HepG2 (cell line): ENCODE measurements around the gene STS. TPM values are rescaled to one million over a fixed set of nuclear protein-coding genes. Genes with fewer than 3 reads are reported as not detected.

ENCODE experiments used
- BCL6 ChIP-seq: IDR thresholded peaks from 2 replicates; pipeline ENCODE4 v1.6.1; 2016; ENCODE audit warnings: missing genetic modification reagents, missing compliant biosample characterization
- CEBPG ChIP-seq: IDR thresholded peaks from 2 replicates; pipeline ENCODE4 v1.6.1; 2016
- KLF6 ChIP-seq: IDR thresholded peaks from 2 replicates; pipeline ENCODE4 v1.8.0; 2016; ENCODE audit warnings: missing biosample characterization, missing genetic modification reagents
- MEF2D ChIP-seq: sonication (generic); formaldehyde crosslinking; IDR thresholded peaks from 2 replicates; pipeline ENCODE4 v1.5.1; 2020; ENCODE audit warnings: mild to moderate bottlenecking, missing genetic modification reagents
- ZNF629 ChIP-seq: sonication (generic); formaldehyde crosslinking; conservative IDR thresholded peaks from 2 replicates; pipeline ENCODE4 v1.5.0; 2020; ENCODE audit warnings: missing genetic modification reagents
- ZNF652 ChIP-seq: IDR thresholded peaks from 2 replicates; pipeline ENCODE4 v1.6.1; 2016; ENCODE audit warnings: low read depth, borderline replicate concordance
- ZSCAN21 ChIP-seq: sonication (generic); formaldehyde crosslinking; IDR thresholded peaks from 2 replicates; pipeline ENCODE4 v1.8.0; 2022; ENCODE audit warnings: mild to moderate bottlenecking, missing genetic modification reagents, moderate library complexity, borderline replicate concordance
- polyA plus RNA-seq, 8 experiments: library from polyadenylated mRNA; depleted of rRNA in 3 of 8; stranded (reverse) in 7 of 8; unstranded in 1 of 8; fragments of >200 nt; fragmentation: Illumina TruSeq in 4 of 8; extraction: Trizol in 4 of 8; gene quantifications; 2 replicates each; pipeline versions ENCODE4 v1.2.1 to v1.2.3, GENCODE V29; 2011 to 2016; ENCODE audit warnings: low read depth in 4 of 8, missing spikeins in 1 of 8, mixed read lengths in 1 of 8; ENCODE audit not compliant: insufficient read depth in 1 of 8
- total RNA-seq, 5 experiments: library from RNA; depleted of rRNA; stranded (reverse); fragments of >200 nt; fragmentation: Illumina TruSeq; extraction: Trizol; gene quantifications; 2 replicates each; pipeline ENCODE4 v1.2.3, GENCODE V29; 2016; ENCODE audit warnings: low read depth in 1 of 5
- TF ChIP-seq, protein P1 (sequence below): sonication (generic); formaldehyde crosslinking; conservative IDR thresholded peaks from 2 replicates; pipeline ENCODE4 v1.4.0; 2020; ENCODE audit warnings: mild to moderate bottlenecking, missing genetic modification reagents, moderate library complexity
- TF ChIP-seq, protein P2 (sequence below), 2 experiments: sonication (generic) in 1 of 2; formaldehyde crosslinking in 1 of 2; IDR thresholded peaks; 2 replicates each; pipeline versions ENCODE4 v1.4.0 to v1.6.1; 2016 to 2020; ENCODE audit warnings: borderline replicate concordance in 1 of 2, low read depth in 1 of 2, mild to moderate bottlenecking in 1 of 2, missing genetic modification reagents in 1 of 2
- TF ChIP-seq, protein P3 (sequence below): IDR thresholded peaks from 2 replicates; pipeline ENCODE4 v1.6.1; 2016; ENCODE audit warnings: control low read depth
- TF ChIP-seq, protein P4 (sequence below), 2 experiments: sonication (generic) in 1 of 2; formaldehyde crosslinking in 1 of 2; IDR thresholded peaks; 2 replicates each; pipeline versions ENCODE4 v1.4.0 to v1.6.1; 2018 to 2020; ENCODE audit warnings: missing genetic modification reagents in 2 of 2, borderline replicate concordance in 1 of 2, low read depth in 1 of 2, mild to moderate bottlenecking in 1 of 2, missing biosample characterization in 1 of 2
- TF ChIP-seq, protein P5 (sequence below): sonication (generic); formaldehyde crosslinking; IDR thresholded peaks from 2 replicates; pipeline ENCODE4 v1.4.0; 2020; ENCODE audit warnings: missing genetic modification reagents

Gene STS
- total and polyA plus RNA-seq, 2 of the 13 experiments (the other 11 are each of a cell fraction or from before 2014, with no cell fraction given): 0.87 to 1.5 TPM

DNA sequence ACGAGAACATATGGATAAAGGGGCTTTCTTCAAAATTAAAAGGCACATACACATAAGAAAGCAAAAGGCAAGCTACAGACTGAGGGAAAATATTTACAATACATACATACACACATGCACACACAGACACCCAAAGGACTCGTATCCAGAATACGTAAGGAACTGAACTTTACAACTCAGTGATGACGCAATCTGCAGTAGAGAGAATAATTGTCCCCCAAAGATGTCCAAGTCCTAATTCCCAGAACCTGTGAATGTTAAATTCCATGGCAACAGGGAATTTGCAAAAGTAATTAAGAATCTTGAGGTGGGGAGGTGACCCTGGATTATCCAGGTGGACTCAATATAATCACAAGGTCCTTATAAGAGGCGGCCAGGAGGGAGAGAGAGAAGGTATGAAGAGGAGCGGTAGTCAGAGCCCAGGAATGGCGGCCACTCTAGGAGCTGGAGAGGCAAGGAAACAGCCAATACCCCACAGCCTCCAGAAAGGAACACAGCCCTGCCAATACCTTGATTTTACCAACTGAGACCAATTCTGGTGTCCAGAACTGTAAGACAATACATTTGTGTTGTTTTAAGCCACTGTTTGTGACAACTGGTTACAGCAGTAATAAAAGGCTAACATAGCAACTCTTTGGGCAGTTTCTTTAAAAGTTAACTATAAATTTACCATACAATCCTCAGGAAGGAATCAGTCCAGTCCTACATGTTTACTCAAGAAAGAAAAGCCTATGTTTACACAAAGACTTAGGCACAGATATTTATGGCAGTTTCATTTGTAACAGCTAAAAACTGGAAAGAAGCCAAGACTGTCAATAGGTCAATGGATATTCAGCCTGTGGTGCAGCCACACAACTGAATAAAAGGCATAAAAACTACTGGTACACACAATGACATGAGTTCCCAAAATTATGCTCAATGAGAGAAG, 27.3 kb upstream of the STS start (continued):
- TF ChIP-seq, protein P1, sequence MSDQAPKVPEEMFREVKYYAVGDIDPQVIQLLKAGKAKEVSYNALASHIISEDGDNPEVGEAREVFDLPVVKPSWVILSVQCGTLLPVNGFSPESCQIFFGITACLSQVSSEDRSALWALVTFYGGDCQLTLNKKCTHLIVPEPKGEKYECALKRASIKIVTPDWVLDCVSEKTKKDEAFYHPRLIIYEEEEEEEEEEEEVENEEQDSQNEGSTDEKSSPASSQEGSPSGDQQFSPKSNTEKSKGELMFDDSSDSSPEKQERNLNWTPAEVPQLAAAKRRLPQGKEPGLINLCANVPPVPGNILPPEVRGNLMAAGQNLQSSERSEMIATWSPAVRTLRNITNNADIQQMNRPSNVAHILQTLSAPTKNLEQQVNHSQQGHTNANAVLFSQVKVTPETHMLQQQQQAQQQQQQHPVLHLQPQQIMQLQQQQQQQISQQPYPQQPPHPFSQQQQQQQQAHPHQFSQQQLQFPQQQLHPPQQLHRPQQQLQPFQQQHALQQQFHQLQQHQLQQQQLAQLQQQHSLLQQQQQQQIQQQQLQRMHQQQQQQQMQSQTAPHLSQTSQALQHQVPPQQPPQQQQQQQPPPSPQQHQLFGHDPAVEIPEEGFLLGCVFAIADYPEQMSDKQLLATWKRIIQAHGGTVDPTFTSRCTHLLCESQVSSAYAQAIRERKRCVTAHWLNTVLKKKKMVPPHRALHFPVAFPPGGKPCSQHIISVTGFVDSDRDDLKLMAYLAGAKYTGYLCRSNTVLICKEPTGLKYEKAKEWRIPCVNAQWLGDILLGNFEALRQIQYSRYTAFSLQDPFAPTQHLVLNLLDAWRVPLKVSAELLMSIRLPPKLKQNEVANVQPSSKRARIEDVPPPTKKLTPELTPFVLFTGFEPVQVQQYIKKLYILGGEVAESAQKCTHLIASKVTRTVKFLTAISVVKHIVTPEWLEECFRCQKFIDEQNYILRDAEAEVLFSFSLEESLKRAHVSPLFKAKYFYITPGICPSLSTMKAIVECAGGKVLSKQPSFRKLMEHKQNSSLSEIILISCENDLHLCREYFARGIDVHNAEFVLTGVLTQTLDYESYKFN: peak; percentile 43; the same call in 1 of the 2 replicates
- TF ChIP-seq, protein P2, sequence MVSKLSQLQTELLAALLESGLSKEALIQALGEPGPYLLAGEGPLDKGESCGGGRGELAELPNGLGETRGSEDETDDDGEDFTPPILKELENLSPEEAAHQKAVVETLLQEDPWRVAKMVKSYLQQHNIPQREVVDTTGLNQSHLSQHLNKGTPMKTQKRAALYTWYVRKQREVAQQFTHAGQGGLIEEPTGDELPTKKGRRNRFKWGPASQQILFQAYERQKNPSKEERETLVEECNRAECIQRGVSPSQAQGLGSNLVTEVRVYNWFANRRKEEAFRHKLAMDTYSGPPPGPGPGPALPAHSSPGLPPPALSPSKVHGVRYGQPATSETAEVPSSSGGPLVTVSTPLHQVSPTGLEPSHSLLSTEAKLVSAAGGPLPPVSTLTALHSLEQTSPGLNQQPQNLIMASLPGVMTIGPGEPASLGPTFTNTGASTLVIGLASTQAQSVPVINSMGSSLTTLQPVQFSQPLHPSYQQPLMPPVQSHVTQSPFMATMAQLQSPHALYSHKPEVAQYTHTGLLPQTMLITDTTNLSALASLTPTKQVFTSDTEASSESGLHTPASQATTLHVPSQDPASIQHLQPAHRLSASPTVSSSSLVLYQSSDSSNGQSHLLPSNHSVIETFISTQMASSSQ (IDR thresholded peaks at IDR 0.05; ENCODE audit: low read depth): no peak
- TF ChIP-seq, protein P2 (CRISPR knock-in tag; IDR thresholded peaks at IDR 0.05; ENCODE audit: borderline replicate concordance): no peak
- TF ChIP-seq, protein P3, sequence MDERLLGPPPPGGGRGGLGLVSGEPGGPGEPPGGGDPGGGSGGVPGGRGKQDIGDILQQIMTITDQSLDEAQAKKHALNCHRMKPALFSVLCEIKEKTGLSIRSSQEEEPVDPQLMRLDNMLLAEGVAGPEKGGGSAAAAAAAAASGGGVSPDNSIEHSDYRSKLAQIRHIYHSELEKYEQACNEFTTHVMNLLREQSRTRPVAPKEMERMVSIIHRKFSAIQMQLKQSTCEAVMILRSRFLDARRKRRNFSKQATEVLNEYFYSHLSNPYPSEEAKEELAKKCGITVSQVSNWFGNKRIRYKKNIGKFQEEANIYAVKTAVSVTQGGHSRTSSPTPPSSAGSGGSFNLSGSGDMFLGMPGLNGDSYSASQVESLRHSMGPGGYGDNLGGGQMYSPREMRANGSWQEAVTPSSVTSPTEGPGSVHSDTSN (CRISPR knock-in tag): no peak
- TF ChIP-seq KLF6 (CRISPR knock-in tag) (no peak), ZNF629 (CRISPR knock-in tag) (no peak), MEF2D (CRISPR knock-in tag) (peak; percentile 57; the same call in 1 of the 2 replicates), ZSCAN21 (no peak), BCL6 (no peak), CEBPG (CRISPR knock-in tag) (peak; percentile 84), ZNF652 (CRISPR knock-in tag) (peak; percentile 64; the same call in 1 of the 2 replicates)
- TF ChIP-seq, protein P4, sequence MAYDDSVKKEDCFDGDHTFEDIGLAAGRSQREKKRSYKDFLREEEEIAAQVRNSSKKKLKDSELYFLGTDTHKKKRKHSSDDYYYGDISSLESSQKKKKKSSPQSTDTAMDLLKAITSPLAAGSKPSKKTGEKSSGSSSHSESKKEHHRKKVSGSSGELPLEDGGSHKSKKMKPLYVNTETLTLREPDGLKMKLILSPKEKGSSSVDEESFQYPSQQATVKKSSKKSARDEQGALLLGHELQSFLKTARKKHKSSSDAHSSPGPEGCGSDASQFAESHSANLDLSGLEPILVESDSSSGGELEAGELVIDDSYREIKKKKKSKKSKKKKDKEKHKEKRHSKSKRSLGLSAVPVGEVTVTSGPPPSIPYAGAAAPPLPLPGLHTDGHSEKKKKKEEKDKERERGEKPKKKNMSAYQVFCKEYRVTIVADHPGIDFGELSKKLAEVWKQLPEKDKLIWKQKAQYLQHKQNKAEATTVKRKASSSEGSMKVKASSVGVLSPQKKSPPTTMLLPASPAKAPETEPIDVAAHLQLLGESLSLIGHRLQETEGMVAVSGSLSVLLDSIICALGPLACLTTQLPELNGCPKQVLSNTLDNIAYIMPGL (CRISPR knock-in tag; IDR thresholded peaks at IDR 0.05; ENCODE audit: borderline replicate concordance in 1 of 2, low read depth in 1 of 2): no peak
- TF ChIP-seq, protein P5, sequence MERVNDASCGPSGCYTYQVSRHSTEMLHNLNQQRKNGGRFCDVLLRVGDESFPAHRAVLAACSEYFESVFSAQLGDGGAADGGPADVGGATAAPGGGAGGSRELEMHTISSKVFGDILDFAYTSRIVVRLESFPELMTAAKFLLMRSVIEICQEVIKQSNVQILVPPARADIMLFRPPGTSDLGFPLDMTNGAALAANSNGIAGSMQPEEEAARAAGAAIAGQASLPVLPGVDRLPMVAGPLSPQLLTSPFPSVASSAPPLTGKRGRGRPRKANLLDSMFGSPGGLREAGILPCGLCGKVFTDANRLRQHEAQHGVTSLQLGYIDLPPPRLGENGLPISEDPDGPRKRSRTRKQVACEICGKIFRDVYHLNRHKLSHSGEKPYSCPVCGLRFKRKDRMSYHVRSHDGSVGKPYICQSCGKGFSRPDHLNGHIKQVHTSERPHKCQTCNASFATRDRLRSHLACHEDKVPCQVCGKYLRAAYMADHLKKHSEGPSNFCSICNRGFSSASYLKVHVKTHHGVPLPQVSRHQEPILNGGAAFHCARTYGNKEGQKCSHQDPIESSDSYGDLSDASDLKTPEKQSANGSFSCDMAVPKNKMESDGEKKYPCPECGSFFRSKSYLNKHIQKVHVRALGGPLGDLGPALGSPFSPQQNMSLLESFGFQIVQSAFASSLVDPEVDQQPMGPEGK (CRISPR knock-in tag): no peak
